Stimulated activated CD4-positive, alpha-beta T cell treated with anti-CD3 and anti-CD28 coated beads, Interleukin-4, amount 100 ng/mL, for 48 hours (primary cell): Measurements from ENCODE around the gene TMOD1.
A peak's percentile ranks its signal among the peaks of the same experiment; 100 is the strongest.

Experiments used
- DNase-seq, 2 donors: peaks; one replicate each; pipeline ENCODE4 v3.0.0-alpha.2; 2020; ENCODE audit warnings: low read depth in 2 of 2

TMOD1 gene

GRCh38 chr9:97632985-97633858, 131.8 kb downstream of the TMOD1 start, which contains the start of the genes NCBP1 and TSTD2:
TSS of gene NCBP1 (plus strand) at chr9:97633821. CDS start at chr9:97633882, 61 bp downstream.
TSS of gene TSTD2 (minus strand) at chr9:97633368. CDS start at chr9:97627562, 5,806 bp downstream.
- DNase-seq, result peak; percentile 88 to 94

DNA sequence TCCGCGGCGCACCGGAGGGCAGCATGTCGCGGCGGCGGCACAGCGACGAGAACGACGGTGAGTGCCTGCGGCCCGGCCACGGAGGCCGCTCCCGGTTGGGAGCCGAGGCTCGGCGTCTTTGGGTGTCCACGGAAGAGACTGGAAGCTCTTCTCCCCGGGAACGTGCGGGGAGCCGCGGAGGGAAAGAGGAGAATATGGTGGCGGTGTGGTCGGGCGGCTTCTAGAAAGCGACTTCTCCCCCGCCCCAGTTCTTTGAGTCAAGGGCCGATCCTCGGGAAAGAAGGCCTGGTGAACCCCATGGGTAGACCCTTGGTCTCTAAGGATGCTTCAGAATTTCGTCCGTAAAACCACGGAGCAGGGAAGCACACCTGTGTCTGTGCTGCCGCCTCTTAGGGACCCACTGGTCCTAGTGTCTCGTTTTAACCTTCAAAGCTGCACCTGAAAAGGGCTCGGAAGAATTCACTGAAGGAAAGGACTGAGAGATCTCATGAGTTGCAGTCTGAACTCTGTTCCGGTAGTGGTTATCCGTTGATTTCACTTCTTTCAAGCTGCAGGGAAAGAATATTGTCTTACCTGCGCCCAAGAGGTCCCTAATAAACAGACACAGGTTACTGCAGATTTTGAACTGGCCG, 132.5 kb downstream of the TMOD1 start:
- no peak for DNase-seq

DNA sequence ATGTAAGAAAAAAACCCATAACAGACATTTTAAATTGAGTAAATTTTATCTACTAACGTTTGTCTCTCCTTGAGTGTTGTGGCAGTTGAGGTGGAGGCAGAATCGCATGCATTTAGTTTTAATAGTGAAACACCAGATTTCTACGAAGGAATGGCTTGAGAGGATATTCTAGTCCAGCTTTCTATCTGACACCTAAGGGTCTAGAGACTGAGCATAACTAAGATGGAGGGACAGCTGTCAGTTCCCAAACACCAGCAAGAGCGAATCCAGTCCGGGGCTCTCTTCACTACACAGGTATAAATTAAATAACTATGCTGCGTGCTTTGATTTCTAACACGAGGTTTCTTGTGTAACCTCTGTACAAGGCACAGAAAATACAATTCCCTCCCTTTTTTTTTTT, 133.6 kb downstream of the TMOD1 start:
- no peak for DNase-seq

DNA sequence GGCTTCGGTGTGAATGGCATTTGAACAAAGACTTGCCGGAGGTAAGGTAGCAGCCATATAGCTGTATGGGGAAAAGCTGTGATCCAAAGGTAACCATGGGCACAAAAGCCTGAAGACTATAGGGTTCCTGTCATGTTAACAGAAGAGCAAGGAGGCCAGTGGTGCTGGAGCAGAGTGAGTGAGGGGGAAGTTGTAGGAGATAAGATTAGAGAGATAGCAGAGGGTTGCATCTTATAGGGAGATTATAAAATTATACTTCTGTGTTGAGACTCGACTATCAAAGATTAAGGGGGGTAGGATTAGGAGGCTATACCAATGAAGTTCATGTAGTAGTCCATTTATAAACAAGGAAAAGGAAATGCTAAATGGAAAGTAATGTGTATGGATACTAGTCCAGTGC, 135.4 kb downstream of the TMOD1 start:
- no peak for DNase-seq

- no peak for DNase-seq
These were observed 137.2 kb downstream of the TMOD1 start for GRCh38 chr9:97638666-97639065.

- DNase-seq, result no peak
These were observed 138.9 kb downstream of the TMOD1 start for GRCh38 chr9:97640325-97640724.

GRCh38 chr9:97645720-97646119, 144.3 kb downstream of the TMOD1 start:
- no peak for DNase-seq

DNA sequence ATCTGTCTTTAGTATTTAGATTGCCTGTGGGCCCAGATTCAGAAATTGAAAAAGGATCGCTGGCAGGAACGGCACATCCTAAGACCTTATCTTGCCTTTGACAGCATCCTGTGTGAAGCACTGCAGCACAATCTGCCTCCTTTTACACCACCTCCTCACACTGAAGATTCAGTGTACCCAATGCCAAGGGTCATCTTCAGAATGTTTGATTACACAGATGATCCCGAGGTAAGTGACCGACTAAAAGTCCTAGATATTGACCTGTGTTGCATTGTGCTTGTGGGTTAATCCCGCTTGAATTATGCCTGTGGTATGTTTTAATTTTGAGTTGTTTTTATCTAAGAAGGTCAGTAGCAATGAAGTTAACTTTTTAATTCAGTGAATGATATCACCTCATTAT, 146.5 kb downstream of the TMOD1 start:
- DNase-seq, result no peak
